Retina (tissue), 1 donor: ENCODE measurements around the gene NAA40.
A peak's percentile ranks its signal among the peaks of the same experiment; 100 is the strongest.
"Not testable (repeated sequence)": the region's sequence is repeated elsewhere in the genome, so short reads cannot be mapped to it uniquely, and the experiment has no call there.

ENCODE experiments used
- DNase-seq: peaks from one replicate; pipeline ENCODE4 v3.0.0-alpha.2; 2016

The NAA40 gene

DNA sequence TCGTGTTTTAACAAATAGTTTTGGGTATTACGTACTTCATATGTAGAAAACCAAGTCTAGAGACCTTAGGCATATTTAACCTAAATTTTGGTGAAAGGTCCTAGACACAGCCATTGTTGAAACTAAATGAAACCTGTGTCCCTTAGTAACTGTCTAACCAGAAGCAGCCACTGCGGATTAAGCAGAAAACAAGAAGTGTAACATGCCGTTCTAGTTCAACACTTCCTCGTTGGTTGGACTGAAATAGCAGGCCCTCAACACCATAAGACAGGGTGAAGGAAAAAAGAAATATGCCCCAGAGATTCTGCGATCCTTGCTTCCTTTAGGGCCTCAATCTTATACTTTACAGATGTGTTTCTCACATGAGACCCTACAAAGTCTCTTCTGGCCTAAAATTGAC is 2.0 kb downstream of the NAA40 start:
- DNase-seq, result no peak

DNA sequence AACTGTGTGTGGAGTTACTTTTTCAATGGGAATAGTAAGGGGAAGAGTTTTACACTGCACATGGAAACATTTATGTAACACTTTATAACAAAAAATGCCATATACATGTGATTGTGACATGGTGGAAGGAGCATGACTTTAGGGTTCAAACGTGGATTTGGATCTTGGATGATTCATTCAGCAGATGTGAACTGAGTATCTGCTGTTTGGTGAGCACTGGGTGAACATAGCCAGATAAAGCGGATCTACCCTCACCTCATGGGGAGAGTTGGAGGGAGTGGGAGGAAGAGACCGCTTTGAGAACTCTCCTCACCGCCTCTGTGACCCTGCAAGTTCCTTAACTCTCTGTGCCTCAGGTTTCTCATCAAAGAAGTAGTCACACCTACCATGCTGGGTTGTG is 3.1 kb downstream of the NAA40 start:
- no peak for DNase-seq

DNA sequence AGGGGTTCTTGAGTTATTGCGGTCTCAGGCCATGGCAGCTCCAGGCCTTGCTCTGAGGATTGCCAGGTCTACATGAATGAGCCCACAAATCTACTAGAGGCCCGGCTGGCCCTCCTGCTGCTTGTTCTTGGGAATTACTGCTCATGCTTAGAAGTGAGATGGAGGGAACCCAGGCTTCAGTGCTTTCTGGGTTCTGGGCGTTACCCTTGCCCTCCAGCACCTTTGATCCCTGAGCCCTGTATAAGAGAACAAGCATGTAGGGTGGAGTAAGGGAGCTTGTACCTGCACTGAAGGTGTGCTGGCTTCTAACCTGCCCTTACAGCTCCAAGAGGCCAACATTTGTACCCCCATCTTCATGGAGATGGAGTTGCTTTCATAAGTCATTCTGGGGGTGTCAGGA is 4.0 kb downstream of the NAA40 start:
- DNase-seq, result no peak

DNA sequence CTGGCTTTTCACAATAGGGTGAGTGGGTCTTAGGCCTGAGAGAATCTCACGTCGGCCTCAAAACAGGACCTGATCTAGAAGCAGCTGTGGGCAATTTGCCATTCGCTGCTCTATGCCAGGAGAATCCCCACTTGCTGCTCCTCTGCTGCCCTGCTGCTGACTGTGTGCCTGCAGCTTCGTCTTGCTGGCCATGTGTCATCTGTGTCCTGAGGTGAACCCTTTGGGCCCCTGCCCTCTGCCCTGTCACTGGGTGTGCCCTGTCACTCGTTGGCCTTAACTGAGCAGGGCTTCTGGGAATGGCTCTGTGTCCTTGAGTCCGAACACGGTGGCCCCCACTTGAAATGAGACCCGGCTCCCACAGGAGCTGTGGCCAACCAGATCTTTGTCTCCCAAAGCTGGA is 6.2 kb downstream of the NAA40 start:
- DNase-seq, result no peak

DNA sequence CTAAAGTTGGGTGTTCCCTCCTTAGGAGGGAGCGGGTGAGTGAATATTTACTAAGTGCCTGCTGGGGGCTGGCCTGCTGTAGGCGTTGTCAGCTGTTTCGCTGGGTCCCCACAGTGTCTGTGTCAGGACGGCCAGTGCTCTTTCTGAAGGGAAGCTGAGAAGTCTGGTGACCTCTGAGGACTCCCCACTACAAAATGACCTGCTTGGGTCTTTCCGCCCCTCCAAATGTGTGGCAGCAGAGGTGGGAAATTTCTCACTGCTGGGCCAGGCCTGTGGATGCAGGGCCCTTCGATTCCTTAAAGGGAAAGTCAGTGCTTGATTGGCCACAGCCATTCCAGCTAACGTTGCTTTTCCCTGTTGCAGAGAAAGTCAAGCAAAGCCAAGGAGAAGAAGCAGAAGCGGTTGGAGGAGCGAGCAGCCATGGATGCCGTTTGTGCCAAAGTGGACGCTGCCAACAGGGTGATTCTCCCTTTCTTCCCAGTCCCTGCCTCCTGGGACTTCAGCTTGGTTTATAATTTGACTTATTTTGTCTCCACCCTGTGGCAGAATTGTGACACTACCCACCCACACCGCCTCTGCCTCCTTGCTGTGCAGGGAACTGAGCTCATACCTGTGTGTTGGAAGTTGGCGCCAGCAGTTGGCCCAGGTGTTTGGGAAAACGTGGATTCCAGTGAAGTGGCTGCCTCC is 6.8 kb downstream of the NAA40 start:
- DNase-seq, result peak; percentile 80

DNA sequence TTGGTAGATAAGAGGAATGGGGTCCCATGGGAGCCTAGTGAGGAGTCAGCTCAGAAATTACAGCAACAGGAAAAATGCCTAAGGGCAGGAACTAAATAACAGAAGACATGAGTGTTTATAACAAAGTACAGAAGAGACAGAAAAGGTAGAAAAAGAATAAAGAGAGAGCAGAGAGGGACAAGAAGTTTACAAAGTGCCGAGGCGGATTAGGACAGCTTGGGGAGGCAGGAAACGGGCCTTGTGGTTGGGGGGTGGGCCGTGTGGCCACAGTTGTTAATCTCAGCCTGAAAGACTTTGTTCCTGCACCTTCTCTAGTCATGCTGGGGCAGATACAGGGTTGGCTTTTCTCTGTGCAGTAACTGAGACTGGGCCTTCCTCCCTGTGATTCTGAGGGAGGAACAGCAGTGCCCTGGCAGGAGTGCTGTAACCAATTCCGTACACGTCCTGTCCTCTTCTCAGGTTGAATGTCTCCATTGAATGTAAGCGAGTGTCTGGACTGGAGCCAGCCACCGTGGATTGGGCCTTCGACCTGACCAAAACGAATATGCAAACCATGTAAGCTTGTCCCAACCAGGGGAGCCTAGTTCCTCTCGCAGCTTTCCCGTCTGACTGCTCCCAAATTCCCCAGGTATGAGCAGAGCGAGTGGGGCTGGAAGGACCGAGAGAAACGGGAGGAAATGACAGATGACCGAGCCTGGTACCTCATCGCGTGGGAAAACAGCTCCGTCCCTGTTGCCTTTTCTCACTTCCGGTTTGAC is 13.2 kb downstream of the NAA40 start:
- no peak for DNase-seq

DNA sequence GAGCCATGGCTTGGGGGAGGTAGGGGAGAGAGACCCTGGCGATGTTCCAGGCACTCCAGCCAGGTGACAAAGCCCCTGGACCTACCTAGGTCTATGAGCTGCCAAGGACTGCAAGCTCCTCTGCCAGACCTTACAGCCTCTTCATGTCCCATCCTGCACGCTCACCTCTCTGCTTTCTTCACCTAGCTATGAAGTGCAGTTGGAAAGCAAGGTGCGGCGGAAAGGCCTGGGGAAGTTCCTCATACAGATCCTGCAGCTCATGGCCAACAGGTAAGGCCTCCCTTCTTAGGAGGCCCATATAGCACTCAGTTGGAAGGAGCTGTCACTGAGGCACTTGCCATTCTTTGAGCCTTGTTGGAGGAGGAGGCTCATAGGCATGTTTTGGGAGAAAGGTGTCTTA is 13.8 kb downstream of the NAA40 start:
- no peak for DNase-seq

DNA sequence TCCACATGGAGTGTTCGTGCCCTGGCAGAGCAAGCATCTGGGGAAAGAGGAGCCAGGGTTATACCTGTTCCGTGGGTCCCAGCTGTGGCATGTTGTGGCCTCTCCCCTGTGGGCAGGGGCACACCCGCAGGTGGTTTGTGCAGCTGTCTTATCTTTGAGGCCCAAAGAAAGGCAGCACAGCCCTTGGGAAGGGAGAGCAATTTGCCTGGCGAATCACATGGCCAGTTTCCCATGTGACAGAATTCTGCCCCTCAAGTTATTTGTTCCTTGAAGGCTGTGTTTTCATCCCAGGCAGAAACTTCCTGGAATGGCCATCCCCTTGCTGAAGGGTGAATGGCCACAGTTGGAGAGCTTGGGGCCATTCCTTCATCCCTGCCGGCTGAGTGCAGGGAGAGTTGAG is 19.2 kb downstream of the NAA40 start:
- DNase-seq, result no peak

DNA sequence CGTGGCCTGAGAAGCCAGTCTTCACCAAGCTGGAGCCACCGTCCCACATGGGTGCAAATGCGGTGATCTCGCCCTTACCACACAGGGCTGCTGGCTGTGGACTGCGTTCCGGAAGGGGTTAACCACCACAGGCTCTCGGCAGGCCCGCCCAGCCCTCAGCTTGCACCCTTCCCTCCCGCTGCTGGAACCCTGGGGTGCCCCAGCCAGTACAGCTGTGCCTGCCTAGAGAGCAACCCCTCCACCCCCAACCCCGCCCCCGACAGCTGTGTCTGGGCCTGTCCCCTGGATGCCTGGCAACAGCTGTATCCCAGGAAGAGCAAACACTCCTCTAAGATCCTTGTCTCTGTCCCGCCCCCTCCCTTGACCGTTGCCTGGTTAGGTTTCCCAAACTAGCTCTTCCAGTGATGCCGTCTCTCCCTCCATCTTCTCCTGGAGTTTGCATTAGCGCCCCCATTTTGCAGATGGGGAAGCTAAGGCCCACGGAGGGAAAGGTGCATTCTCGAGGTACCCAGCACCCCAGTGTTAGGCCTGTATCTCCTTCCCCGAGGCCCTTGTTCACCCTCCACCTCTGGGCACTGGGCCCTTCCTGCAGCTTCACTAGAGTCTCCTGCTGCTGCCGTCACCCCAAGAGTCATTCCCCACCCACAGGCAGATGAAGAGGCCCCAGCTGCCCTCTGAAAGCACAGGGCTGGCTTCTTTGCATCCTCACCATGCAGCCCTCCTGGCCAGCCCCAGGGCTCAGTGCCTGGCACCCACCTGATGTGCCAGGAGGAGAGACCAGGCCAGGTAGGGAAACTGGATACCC is 23.0 kb downstream of the NAA40 start:
- DNase-seq, result no peak

DNA sequence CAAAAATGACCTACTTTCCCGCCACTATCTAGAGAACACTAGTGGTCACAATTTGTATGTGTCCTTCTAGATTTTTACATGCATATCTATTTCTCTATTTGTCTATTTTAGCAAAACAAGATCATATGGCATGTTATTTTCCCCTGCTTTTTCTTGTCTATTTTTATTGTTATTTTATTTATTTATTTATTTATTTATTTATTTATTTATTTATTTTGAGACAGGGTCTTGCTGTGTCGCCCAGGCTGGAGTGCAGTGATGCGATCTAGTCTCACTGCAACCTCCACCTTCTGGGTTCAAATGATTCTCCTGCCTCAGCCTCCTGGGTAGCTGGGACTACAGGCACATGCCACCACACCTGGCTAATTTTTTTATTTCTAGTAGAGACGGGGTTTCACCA is 25.1 kb downstream of the NAA40 start:
- not testable (repeated sequence) for DNase-seq

DNA sequence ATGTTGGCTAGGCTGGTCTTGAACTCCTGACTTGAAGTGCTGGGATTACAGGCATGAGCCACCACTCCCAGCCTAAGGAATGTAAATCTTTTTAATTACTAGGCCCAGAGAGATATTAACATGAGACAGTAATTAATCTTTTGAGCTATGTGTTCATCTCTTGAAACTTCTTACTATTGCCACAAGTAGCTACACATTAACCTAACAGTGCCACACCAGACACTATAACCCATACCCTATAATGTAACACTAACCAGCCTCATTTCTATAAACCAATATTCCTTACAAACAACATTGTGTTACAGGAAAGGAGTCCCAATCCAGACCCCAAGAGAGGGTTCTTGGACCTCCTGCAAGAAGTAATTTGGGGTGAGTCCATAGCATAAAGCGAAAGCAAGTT is 27.6 kb downstream of the NAA40 start:
- DNase-seq, result no peak

DNA sequence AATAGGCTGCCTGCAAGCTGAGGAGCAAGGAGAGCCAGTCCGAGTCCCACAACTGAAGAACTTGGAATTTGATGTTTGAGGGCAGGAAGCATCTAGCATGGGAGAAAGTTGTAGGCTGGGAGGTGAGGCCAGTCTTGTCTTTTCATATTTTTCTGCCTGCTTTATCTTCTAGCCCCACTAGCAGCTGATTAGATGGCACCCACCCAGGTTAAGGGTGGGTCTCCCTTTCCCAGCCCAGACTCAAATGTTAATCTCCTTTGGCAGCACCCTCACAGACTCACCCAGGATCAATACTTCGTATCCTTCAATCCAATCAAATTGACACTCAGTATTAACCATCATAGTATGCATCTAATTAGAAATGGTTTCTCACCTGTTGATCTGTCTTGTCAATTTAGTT is 30.7 kb downstream of the NAA40 start:
- DNase-seq, result no peak

DNA sequence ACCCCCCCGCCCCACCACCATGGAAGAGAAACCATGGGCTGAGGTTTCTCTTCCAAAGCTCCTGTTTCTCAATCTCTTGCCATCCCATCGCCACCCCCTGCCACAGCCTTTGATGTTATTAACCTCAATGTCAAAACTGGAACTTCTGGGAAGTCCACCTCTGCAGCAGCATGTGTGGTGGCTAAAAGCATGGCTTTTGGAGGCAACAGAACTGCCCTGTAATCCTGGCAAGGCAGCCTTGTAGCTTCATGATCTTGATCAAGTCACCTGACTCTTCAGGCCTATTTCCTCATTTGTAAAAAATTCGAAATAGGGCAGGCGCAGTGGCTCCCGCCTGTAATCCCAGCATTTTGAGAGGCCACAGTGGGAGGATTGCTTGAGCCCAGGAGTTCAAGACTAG is 32.1 kb downstream of the NAA40 start:
- no peak for DNase-seq

DNA sequence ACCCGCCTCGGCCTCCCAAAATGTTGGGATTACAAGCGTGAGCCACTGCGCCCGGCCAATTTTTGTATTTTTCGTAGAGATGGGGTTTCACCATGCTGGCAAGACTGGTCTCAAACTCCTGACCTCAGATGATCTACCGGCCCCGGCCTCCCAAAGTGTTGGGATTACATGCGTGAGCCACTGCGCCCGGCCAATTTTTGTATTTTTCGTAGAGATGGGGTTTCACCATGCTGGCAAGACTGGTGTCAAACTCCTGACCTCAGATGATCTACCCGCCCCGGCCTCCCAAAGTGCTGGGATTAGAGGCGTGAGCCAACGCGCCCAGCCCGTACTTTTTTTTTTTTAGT is 35.1 kb downstream of the NAA40 start:
- DNase-seq, result not testable (repeated sequence)

DNA sequence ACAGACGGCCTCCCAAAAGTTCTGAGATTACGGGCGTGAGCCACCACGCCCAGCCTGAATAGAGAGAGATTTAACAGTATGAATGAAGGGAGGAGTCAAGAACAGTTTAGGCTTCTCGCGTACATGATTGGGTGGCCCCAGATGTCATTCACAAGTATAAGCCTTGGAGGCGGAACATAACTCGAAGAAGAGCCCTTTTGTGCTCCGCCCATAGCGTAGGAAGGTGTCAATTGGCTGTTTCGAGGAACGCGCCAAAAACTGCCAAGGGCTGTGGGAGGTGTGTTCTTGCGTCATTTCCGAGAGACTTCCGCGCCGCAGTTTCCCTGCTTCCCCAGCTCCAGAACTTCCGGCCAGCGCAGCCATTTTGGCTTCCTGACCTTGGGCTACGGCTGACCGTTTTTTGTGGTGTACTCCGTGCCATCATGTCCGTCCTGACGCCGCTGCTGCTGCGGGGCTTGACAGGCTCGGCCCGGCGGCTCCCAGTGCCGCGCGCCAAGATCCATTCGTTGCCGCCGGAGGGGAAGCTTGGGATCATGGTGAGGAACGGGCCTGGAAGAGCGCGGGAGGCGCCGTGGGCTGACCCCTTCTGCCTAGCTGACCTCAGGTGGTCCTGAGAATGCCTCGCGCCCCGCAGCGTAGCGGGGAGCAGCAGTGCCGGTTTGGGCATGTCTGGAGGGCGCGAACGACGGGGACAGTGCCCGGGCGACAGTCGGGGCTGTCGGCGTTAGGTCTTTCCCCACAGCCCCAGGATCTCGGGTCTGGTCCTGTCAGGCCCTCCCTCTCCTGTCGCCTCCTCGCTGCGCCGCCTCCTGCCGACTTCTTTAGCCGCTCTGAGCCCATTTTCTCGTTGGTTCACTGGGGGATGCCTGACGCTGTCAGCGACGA is 35.7 kb downstream of the NAA40 start, which contains the start of gene COX8A:
COX8A (plus strand) TSS at position 362 of the 885 bp plus-strand sequence; CDS start at position 423, 61 bp downstream.
- peak; percentile 98 for DNase-seq

DNA sequence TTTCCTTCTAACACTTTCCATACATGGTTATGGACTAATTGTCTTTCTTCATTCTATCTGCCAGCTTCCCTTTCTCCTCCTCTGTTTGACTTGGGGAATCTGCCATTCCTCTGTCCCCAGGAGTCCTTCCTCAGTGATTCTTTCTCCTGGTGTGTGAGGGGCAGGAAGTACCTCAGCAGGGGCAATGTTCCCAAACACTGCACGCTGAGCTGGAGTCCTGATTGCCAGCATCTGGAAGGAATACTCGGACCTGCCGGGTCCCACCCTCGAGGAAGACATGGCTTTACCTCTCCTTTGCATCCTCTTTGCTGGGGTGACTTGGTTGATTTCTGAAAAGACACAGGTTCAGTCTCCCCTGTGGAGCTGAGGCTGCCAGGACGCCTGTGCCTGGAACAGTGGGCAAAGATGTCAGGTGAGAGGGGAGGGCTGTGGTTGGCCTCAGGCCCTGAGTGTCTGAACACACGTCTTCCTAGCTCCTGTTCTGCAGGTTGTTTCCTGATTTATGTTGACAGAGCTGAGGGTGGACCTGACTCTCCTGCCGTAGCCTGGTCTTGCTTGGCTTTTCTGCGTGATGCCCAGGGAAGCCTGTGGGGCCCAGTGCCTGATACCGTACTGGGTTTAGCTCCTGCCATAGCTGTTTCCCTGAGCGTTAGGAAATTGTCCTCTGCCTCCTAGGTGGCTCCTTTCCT is 39.9 kb downstream of the NAA40 start:
- no peak for DNase-seq

DNA sequence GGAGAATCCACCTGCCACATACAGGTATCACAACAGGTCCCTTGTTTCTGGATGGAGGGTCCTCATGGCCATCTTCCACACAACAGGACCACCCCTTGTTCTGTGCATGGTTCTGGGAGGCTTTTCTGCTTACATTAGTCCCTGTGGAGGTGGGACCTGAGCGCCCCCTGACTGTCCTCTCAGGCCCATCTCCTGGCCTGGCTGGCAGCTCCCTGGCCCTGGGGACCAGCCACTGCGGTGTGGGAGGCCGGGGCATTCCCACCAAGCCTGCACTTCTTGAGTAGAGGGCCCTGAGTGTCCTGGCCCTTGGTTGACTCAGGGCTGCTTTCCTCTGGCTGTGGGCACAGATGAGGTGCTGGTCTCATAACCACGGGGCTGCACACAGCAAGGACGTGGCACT is 40.6 kb downstream of the NAA40 start:
- DNase-seq, result no peak

DNA sequence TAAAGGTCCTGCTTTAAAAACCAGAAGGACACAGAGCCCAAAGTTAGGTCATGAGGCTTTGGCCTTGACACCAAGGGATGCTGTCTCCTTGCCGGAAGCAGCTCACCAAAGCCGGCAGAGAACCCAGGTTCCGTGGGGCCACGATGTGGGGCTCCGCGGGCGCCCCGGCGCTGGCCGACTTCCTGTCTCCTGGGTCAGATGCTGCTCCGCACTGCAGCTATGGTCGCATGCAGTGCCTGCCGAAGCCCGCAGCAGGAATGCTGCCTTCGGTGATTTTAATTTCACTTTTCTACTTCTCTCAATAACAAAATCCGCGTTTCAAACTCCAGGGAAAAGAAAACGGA is 47.0 kb downstream of the NAA40 start:
- no peak for DNase-seq

DNA sequence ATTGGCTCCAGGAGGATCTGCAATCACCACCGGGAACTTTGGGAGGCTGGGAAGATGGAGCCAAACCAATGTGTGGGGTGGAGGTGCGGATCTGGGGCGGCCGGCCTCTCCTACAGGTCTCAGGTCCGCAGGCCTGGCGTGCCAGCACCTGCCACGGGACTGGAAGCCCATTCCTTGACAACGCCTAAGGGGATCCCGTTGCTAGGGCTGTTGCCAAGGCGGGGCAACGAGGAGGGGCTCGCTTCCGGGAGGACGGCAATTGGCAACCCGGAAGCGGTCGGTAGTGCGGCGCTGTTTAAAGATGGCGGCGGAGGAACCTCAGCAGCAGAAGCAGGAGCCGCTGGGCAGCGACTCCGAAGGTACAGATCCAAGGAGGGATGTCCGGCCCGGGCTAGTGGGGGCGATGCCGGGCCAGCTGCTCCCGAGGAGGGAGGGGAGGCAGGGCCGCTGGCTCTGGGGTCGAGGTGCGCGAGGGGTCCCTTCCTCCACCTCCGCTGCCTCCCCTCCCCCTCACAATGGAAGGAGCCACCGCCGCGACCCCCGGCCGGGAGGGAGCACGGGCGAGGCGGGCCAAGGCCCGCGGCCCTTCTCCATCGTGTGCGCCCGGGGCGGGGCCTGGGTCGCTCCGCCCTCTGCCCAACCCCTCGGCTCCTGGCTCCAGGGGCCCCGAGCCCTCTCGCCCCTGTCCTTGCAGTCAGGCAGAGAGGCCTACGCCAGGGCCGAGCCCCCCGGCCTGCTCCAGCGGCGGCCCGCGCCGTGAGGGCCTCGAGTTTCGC is 47.5 kb downstream of the NAA40 start, which contains the start of gene OTUB1:
OTUB1 (plus strand) TSS at position 283 of the 776 bp plus-strand sequence; CDS start at position 302, 19 bp downstream.
- peak; percentile 97 for DNase-seq

DNA sequence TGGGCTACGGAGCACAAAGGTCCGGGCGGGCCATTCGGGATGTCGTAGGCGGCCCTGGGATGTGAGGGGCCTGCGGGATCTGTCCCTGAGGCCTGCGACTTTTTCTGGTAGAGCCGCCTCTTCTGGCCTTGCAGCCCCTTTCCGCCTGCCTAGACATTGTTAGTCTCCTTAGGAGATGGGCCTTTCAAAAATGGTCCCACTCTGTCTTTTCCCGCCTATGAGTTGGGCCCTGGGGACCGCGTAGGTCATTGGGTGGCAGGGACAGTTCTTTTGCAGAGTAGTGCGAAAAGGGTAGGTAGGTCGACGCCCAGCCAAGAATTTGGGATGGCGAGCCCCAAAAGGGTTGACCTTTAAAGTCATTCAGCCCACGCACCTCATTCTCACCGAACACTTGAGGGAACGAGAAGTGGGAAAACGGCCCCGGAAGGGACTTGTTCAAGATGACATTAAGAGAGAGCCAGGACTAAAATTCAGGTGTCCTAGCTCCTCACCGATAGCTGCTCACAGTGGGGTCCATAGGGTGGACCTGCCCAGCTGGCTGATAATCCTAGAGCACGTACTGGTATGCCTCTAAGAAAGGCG is 48.2 kb downstream of the NAA40 start:
- DNase-seq, result no peak

DNA sequence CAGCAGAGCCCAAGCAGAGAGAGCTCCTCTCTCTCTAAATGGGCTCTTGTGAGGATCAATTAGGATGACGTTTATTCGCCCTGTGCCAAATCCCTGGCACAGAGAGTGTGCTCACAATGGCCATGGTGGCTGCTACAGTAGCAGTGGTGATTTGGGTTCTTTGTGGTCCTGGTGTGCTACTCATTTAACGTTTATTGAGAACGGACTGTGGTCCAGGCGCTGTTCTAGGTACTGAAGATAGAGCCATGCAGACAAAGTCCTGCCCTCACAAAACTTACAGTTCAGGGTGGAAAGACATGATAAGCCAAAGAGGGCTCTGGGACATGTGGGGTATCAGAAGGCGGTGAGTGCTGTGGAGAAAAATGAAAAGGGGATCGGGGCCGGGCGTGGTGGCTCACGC is 52.8 kb downstream of the NAA40 start:
- no peak for DNase-seq
